GM18502 (cell line): Measurements from ENCODE around the gene SLC17A6.

Source experiments
- ATAC-seq: cut with Tn5 transposase; IDR thresholded peaks from one replicate; pipeline ENCODE4 v1.9.1; 2021; ENCODE audit warnings: mild to moderate bottlenecking; ENCODE audit not compliant: unreplicated experiment, poor library complexity

The SLC17A6 gene

DNA sequence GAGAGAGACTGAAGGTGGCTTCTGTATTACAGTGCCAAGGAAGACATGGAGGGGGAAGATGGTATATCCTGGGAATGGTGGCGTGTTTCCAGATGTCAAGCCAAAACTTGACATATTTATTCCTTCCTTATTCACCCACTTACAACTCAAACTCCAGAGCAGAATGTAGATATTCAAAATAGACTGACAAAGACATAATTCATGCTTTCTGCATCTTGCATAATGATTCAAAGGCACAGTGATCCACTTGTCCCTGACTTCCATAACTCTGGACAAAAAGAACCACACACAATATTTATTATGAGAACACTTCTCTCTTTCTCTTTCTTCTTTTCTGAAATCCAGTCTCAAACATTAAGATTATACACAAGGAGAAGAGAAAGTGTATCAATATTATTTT is 48.9 kb downstream of the SLC17A6 start:
- no peak for ATAC-seq

DNA sequence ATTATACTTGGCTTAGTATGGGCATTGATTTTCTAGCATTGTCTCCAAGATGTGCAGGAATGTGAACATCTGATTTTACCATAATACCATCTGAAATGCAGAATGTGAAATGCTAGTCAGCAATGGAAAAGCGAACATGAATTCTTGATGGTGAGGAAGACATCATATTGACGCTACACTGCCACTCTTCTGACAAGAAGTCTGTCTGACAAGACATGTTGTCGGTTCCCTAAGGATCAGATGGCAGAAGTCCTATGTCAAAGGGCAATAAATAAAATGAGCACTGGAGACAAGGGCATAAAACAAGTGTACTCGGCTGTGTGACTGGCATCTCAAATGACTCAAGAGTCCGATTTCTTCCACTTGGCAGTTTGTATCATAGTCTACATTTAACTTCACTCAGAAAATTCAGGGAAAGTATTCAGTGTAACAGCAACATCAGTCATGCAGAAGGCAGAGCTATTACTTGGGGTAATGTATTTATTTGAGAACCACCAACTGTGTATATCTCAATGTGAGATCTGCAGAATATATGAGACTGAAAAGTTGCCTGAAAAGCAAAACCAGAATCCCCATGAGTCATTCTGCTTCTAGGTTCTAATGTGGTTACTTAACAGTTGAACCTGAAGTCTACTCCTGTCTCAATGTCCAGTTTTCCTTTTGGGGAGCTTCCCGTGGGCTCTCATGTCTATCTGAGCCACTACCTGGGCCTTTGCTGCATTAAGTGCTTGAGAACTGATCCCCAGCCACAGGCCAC is 51.5 kb downstream of the SLC17A6 start:
- no peak for ATAC-seq

DNA sequence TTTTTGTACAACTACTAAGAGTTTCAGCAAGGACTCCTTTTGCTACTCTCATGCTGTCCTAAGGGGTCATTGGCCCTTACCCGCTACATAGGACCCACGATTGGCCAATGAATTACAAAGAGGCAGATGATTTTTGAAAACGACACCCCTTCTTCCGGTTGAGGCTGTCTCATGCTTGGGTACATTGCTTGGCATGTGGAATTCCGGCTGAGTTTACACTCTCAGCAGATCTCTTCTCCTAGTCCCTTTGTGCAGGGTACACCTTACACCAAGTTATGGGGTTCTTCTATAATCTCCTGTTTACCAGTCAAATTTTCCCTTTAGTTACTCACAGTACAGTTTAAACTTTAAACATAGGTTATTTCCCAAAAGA is 52.1 kb downstream of the SLC17A6 start:
- ATAC-seq, result no peak

- ATAC-seq, result no peak
These were observed 54.4 kb downstream of the SLC17A6 start for GRCh38 chr11:22392561-22392960.

DNA sequence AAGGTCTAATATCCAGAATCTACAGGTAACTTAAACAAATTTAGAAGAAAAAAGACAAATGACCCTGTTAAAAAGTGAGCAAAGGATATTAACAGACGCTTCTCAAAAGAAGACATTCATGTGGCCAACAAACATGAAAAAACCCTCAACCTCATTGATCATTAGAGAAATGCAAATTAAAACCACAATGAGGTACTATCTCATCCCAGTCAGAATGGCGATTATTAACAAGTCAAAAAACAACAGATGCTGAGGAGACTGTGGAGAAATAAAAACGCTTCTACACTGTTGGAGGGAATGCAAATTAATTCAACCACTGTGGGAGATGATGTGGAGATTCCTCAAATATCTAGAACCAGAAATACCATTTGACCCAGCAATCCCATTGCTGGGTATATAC is 67.2 kb downstream of the SLC17A6 start:
- no peak for ATAC-seq

GRCh38 chr11:22407267-22407666 is 69.1 kb downstream of the SLC17A6 start:
- ATAC-seq, result no peak

DNA sequence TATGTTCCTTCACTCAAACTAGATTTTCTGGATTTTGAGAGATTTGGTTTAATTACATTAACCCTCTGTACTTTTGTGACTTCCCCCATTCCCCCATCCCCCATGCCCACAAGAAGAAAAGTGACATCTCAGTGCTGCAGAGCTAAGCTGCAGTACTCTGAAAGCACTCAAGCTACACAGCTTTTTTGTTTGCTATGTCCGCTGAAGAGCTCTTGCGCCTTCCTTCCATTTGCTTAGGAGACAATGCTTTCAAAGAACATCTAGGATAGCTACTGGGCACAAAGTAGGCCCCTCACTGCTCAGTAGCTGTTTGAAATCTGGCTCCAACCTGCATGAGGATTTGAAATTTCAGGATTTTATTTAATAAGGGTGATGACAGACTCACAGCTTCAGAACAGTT is 69.7 kb downstream of the SLC17A6 start:
- no peak for ATAC-seq

DNA sequence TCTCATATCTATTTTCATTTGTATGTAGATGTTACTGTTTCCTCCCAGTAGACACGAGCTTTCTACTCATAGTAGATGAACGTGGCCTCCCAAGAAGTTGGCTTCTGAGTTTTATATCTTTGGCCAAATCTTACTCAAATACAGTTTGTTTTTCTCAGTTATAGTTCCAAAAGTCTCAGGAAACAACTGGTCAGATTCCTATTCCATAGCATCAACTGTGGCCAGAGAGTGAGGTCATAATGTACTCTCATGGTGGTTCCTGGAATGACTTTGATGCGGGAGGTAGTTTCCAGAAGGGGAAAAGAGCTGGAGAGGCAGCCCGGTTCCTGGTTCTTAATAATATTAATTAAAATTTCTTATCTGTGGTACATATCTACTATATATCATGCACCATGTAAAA is 77.3 kb downstream of the SLC17A6 start:
- ATAC-seq, result no peak

GRCh38 chr11:22416462-22416861 is 78.3 kb downstream of the SLC17A6 start:
- ATAC-seq, result no peak

GRCh38 chr11:22426915-22427314 is 88.7 kb downstream of the SLC17A6 start:
- no peak for ATAC-seq
